Muscle of arm (tissue), 12 donors: ENCODE data around the gene KHNYN. TPM values are rescaled to one million over a fixed set of nuclear protein-coding genes. Genes with fewer than 3 reads are reported as not detected.
"Not testable (repeated sequence)": the region's sequence is repeated elsewhere in the genome, so short reads cannot be mapped to it uniquely, and the experiment has no call there.

ENCODE experiments used
- DNase-seq: peaks from one replicate; pipeline ENCODE4 v3.0.0-alpha.2; 2013
- polyA plus RNA-seq, 12 donors: library from polyadenylated mRNA; unstranded; fragments of 120-200 nt; gene quantifications; one replicate each; pipeline ENCODE4 v1.2.1, GENCODE V29; 2013; ENCODE audit not compliant: insufficient read length in 12 of 12

The KHNYN gene
- polyA plus RNA-seq, 12 donors, result 31.7 to 65.4 (median 36.7) TPM; not detected in 1

GRCh38 chr14:24465805-24466204 is 36.1 kb downstream of the KHNYN start:
- DNase-seq, result no peak

GRCh38 chr14:24470450-24470849 is 40.7 kb downstream of the KHNYN start:
- not testable (repeated sequence) for DNase-seq

GRCh38 chr14:24473211-24473610 is 43.5 kb downstream of the KHNYN start:
- no peak for DNase-seq

DNA sequence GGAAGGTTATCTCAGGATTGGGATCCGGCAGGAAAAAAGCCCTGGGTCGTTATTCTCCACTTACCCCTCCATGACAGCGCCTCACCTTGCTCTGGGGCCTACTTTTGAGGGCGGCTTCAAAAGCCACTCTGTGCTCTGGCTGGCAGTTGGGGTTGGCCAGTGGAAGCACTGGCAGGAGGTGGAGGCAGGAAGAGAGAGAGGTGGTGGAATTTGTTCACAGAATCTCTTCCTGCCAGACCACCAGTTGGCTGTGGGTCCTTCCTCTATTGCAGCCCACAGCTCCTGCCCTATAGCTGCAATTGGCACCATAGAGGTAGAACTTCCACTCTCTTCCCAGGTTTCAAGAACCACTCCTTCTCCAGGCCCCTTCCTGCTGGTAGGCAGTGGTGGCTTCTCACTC is 45.5 kb downstream of the KHNYN start:
- no peak for DNase-seq

- not testable (repeated sequence) for DNase-seq
Measured at GRCh38 chr14:24479999-24480398, 50.2 kb downstream of the KHNYN start.

DNA sequence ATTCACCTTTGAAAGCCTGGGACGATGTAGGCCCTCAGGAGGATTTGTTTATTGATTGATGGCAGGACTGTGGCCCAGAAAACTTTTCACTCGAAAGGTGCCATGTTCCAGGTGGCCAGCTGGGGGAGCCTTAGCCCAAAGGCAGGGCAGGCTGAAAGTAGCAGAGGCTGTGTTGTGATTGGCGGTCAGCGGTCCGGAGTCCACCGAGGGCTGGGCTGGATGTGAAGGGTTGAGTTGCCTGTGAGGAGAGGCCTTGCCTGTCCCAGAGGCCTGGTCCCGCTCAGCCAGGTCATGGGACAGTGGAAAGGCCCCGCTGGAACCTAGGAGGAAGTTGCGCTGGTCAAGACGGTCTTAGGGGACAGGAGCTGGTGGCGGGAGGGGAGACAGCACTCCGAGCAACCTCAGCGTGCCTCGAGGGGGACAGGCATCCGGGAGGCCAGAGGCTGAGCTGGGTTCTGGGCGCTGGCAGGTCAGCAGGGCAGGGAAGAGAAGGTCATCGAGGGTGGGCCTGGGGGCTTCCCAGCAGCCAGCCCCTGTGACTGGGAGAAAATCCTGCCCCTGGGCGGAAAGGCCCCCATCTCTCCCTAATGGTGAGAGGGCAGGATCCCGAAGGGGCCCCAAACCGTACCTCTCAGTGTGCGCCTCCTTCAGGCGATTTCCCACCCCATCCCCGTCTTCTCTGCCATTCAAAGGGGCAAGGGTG is 52.0 kb downstream of the KHNYN start:
- DNase-seq, result no peak

DNA sequence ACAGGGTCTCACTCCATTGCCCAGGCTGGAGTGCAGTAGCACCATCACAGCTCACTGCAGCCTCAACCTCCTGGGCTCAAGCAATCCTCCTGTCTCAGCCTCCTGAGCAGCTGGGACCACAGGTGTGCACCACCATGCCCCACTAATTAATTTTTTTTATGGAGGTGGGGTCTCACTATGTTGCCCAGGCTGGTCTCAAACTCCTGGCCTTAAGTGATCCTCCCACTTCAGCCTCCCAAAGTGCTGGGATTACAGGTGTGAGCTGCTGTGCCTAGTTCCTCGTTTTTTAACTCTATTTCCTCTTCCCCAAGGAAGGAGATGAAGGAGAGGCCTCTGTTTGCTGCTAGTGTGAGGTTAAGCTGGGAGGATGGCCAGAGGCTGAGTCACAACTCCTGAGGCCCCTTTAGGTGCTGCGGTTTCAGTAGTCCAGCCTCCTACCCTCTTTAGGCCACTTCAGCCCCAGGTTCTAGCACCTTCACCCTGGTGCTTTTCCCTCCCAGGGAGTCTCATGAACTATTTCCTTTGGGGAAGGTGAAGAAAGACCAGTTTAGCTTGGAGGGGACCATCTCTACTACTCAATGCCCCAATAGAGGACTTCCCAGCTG is 53.0 kb downstream of the KHNYN start:
- DNase-seq, result not testable (repeated sequence)

GRCh38 chr14:24483604-24484252 is 54.0 kb downstream of the KHNYN start:
- no peak for DNase-seq

Other genes with a start within 250 kb of the KHNYN start
- 10 to 100 TPM in 11 of 12 donors, not detected in 1; 17.5 to 32.3 (median 24.2) TPM for gene IPO4, start 241.1 kb upstream of the KHNYN start, polyA plus RNA-seq
- gene TM9SF1, start 234.5 kb upstream of the KHNYN start, polyA plus RNA-seq, result 10 to 100 TPM in 11 of 12 donors, not detected in 1; 13.2 to 60.8 (median 17.5) TPM
- gene TSSK4, start 224.3 kb upstream of the KHNYN start, polyA plus RNA-seq, result 10 to 100 TPM in 1 of 12 donors, 1 to 10 TPM in 9, not detected in 2; 2.0 to 10.1 (median 4.7) TPM
- 10 to 100 TPM in 11 of 12 donors, not detected in 1; 27.6 to 61.9 (median 36.6) TPM for gene CHMP4A, start 216.5 kb upstream of the KHNYN start, polyA plus RNA-seq
- gene MDP1, start 213.9 kb upstream of the KHNYN start, polyA plus RNA-seq, result 10 to 100 TPM in 4 of 12 donors, 1 to 10 TPM in 7, not detected in 1; 4.6 to 33.0 (median 8.7) TPM
- 100 to 1,000 TPM in 11 of 12 donors, not detected in 1; 123 to 211 (median 177) TPM for gene NEDD8, start 197.6 kb upstream of the KHNYN start, polyA plus RNA-seq
- 10 to 100 TPM in 11 of 12 donors, not detected in 1; 39.8 to 82.9 (median 54.4) TPM for gene GMPR2, start 197.0 kb upstream of the KHNYN start, polyA plus RNA-seq
- 10 to 100 TPM in 11 of 12 donors, not detected in 1; 35.0 to 46.2 (median 43.5) TPM for gene TINF2, start 187.3 kb upstream of the KHNYN start, polyA plus RNA-seq
- gene TGM1, start 166.8 kb upstream of the KHNYN start, polyA plus RNA-seq, result 1 to 10 TPM in 8 of 12 donors, under 1 TPM in 2, not detected in 2; 0.64 to 7.2 (median 1.4) TPM
- 10 to 100 TPM in 9 of 12 donors, 1 to 10 TPM in 1, not detected in 2; 9.9 to 25.5 (median 13.5) TPM for gene RABGGTA, start 158.4 kb upstream of the KHNYN start, polyA plus RNA-seq
- 10 to 100 TPM in 10 of 12 donors, 1 to 10 TPM in 1, not detected in 1; 9.8 to 25.1 (median 16.9) TPM for gene DHRS1, start 130.2 kb upstream of the KHNYN start, polyA plus RNA-seq
- gene NOP9, start 130.1 kb upstream of the KHNYN start, polyA plus RNA-seq, result 10 to 100 TPM in 11 of 12 donors, not detected in 1; 18.0 to 23.6 (median 20.5) TPM
- 10 to 100 TPM in 6 of 12 donors, 1 to 10 TPM in 5, not detected in 1; 7.3 to 28.8 (median 11.2) TPM for gene CIDEB, start 122.0 kb upstream of the KHNYN start, polyA plus RNA-seq
- gene LTB4R2, start 119.8 kb upstream of the KHNYN start, polyA plus RNA-seq, result 1 to 10 TPM in 11 of 12 donors, not detected in 1; 1.6 to 7.2 (median 2.7) TPM
- gene LTB4R, start 118.5 kb upstream of the KHNYN start, polyA plus RNA-seq, result 10 to 100 TPM in 1 of 12 donors, 1 to 10 TPM in 9, not detected in 2; 2.2 to 15.8 (median 3.2) TPM
- gene ADCY4, start 94.9 kb upstream of the KHNYN start, polyA plus RNA-seq, result 10 to 100 TPM in 10 of 12 donors, 1 to 10 TPM in 1, not detected in 1; 8.4 to 26.2 (median 16.9) TPM
- 1 to 10 TPM in 9 of 12 donors, under 1 TPM in 1, not detected in 2; 0.96 to 5.6 (median 1.3) TPM for gene RIPK3, start 90.0 kb upstream of the KHNYN start, polyA plus RNA-seq
- gene NFATC4, start 61.8 kb upstream of the KHNYN start, polyA plus RNA-seq, result 100 to 1,000 TPM in 1 of 12 donors, 10 to 100 TPM in 10, not detected in 1; 20.7 to 152 (median 40.4) TPM
- 10 to 100 TPM; 19.2 to 60.0 (median 30.0) TPM for gene NYNRIN, start 31.0 kb upstream of the KHNYN start, polyA plus RNA-seq
- 1 to 10 TPM in 11 of 12 donors, not detected in 1; 1.6 to 7.4 (median 2.2) TPM for gene CBLN3, start 286 bp upstream of the KHNYN start, polyA plus RNA-seq
- 10 to 100 TPM in 11 of 12 donors, not detected in 1; 34.9 to 53.3 (median 44.8) TPM for gene SDR39U1, start 12.8 kb downstream of the KHNYN start, polyA plus RNA-seq
- under 1 TPM in 4 of 12 donors, not detected in 8; 0.26 to 0.53 (median 0.42) TPM for gene CMA1, start 78.3 kb downstream of the KHNYN start, polyA plus RNA-seq
- gene CTSG, start 146.3 kb downstream of the KHNYN start, polyA plus RNA-seq, result 1 to 10 TPM in 5 of 12 donors, under 1 TPM in 5, not detected in 2; 0.45 to 5.4 (median 0.91) TPM
- gene GZMH, start 179.7 kb downstream of the KHNYN start, polyA plus RNA-seq, result under 1 TPM in 5 of 12 donors, not detected in 7; 0.27 to 0.38 (median 0.33) TPM
- gene GZMB, start 204.2 kb downstream of the KHNYN start, polyA plus RNA-seq, result 1 to 10 TPM in 1 of 12 donors, under 1 TPM in 8, not detected in 3; 0.26 to 3.4 (median 0.49) TPM